Fibroblast of mammary gland (primary cell): Measurements from ENCODE around the gene TAS2R20.

Experiments used
- DNase-seq: peaks from one replicate; pipeline ENCODE4 v3.0.0-alpha.2; 2010; ENCODE audit warnings: low read depth
- H3K4me3 ChIP-seq: 2 replicates; pipeline ENCODE4 v1.5.1; 2011; ENCODE audit warnings: low read depth, mild to moderate bottlenecking, low read length, moderate library complexity; ENCODE audit not compliant: control insufficient read depth
- CTCF ChIP-seq: conservative IDR thresholded peaks from 2 replicates; pipeline ENCODE4 v1.5.1; 2011; ENCODE audit warnings: low read depth, low read length, inconsistent platforms; ENCODE audit not compliant: control insufficient read depth, insufficient read depth

TAS2R20 gene

GRCh38 chr12:10965476-10965875 lies 32.6 kb downstream of the TAS2R20 start:
- no peak overlapping the region for H3K4me3 ChIP-seq
- TF ChIP-seq CTCF, result no peak
- peak; percentile 24 for DNase-seq

- no peak for TF ChIP-seq CTCF
- no peak overlapping the region for H3K4me3 ChIP-seq
- no peak for DNase-seq
Measured at GRCh38 chr12:10960211-10960610, 37.9 kb downstream of the TAS2R20 start.

- no peak overlapping the region for H3K4me3 ChIP-seq
- peak; percentile 8 for TF ChIP-seq CTCF
- DNase-seq, result peak; percentile 36
Measured at GRCh38 chr12:10959804-10960203, 38.3 kb downstream of the TAS2R20 start.

GRCh38 chr12:10957741-10958140 lies 40.4 kb downstream of the TAS2R20 start:
- DNase-seq, result no peak
- TF ChIP-seq CTCF, result no peak
- H3K4me3 ChIP-seq, result no peak overlapping the region

GRCh38 chr12:10956085-10956484 lies 42.0 kb downstream of the TAS2R20 start:
- no peak for TF ChIP-seq CTCF
- DNase-seq, result no peak
- no peak overlapping the region for H3K4me3 ChIP-seq

GRCh38 chr12:10952645-10953044 lies 45.5 kb downstream of the TAS2R20 start:
- no peak for DNase-seq
- no peak overlapping the region for H3K4me3 ChIP-seq
- no peak for TF ChIP-seq CTCF
